ENCODE measurements around the gene LGALS7B. TPM values are rescaled to one million over a fixed set of nuclear protein-coding genes. Genes with fewer than 3 reads are reported as not detected.

The LGALS7B gene
- total and polyA plus RNA-seq, 10 of the 15 experiments (the other 5 are each of a cell fraction or from before 2014, with no cell fraction given) = not detected

DNA sequence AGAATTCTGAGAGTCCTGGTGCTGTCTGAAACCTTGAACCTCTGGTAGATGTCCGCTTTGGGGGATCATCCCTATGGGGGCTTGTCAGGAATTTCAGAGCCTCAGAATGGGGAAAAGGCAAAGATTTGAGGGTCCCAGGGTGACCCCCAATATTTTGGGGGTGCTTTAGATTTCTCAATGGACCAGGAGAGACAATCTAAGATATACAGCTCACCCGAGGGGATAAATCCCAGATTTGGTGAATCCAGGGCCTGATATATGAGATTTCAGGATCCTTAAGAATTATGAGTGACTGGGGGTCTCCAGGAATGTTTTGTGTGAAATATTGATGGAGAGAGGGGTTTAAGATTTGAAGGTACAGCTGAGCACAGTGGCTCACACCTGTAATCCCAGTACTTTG, 48.1 kb upstream of the LGALS7B start:
- no peak overlapping the region for H2AFZ ChIP-seq (ENCODE audit: control insufficient read depth, low read depth, low read length)
- intact Hi-C loops (cut with micrococcal nuclease; ENCODE audit: unreplicated experiment) = no loop called here
- H4K20me1 ChIP-seq (ENCODE audit: control insufficient read depth, insufficient read depth) = no peaks in the 10 kb centered on the region
- no peaks in the 10 kb centered on the region for H3K36me3 ChIP-seq (ENCODE audit: control insufficient read depth in 2 of 2, insufficient read depth in 2 of 2, low read length in 1 of 2)
- no peak overlapping the region for H3K9ac ChIP-seq (ENCODE audit: control insufficient read depth, insufficient read depth, low read length)
- H3K27me3 ChIP-seq (replicated peaks in 1 of 2; ENCODE audit: control insufficient read depth in 2 of 2, insufficient read depth in 2 of 2, low read length in 1 of 2) = no peaks in the 10 kb centered on the region
- DNase-seq (ENCODE audit: low read depth, low spot score) (no peak), FAIRE-seq (no peak), ATAC-seq (no peak)
- H3K4me2 ChIP-seq (ENCODE audit: control insufficient read depth, insufficient read depth) = no peak overlapping the region
- ChIA-PET RAD21 (ENCODE audit: unreplicated experiment) (no interaction called here), SMC1A (ENCODE audit: uncharacterized antibody, unreplicated experiment) (no interaction called here), CTCF (interaction anchor here (1.5 kb wide), 1 partner anchor 29 kb away, joined by 4 read pairs; no protein-coding TSS in a partner anchor), POLR2A (no interaction called here)
- no peaks in the 10 kb centered on the region for H3K79me2 ChIP-seq (ENCODE audit: control insufficient read depth, insufficient read depth, low read length)
- no peak overlapping the region for H3K4me3 ChIP-seq
- no peak for TF ChIP-seq E2F4 (IDR thresholded peaks at IDR 0.05; ENCODE audit: low read depth, low read length)
- TF ChIP-seq RUNX3 (IDR thresholded peaks at IDR 0.05; ENCODE audit: low read length) = no peak
- no peak for TF ChIP-seq CBFB (IDR thresholded peaks at IDR 0.05; ENCODE audit: low read depth)
- TF ChIP-seq ASH2L (IDR thresholded peaks at IDR 0.05; ENCODE audit: borderline replicate concordance, low read depth) = no peak
- TF ChIP-seq MLLT1 (IDR thresholded peaks at IDR 0.05) = no peak
- TF ChIP-seq, protein P1, sequence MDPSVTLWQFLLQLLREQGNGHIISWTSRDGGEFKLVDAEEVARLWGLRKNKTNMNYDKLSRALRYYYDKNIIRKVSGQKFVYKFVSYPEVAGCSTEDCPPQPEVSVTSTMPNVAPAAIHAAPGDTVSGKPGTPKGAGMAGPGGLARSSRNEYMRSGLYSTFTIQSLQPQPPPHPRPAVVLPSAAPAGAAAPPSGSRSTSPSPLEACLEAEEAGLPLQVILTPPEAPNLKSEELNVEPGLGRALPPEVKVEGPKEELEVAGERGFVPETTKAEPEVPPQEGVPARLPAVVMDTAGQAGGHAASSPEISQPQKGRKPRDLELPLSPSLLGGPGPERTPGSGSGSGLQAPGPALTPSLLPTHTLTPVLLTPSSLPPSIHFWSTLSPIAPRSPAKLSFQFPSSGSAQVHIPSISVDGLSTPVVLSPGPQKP (IDR thresholded peaks at IDR 0.05; ENCODE audit: low read depth, low read length) = no peak
- TF ChIP-seq YY1 (IDR thresholded peaks at IDR 0.05; ENCODE audit: low read depth, low read length) = no peak
- no peak for TF ChIP-seq ZNF622 (IDR thresholded peaks at IDR 0.05)
- TF ChIP-seq EGR1 (IDR thresholded peaks at IDR 0.05; ENCODE audit: borderline replicate concordance in 1 of 2, low read depth in 2 of 2, low read length in 2 of 2) = no peak
- no peak for TF ChIP-seq SMC3 (IDR thresholded peaks at IDR 0.05; ENCODE audit: borderline replicate concordance, low read length)
- TF ChIP-seq GATAD2B (conservative IDR thresholded peaks at IDR 0.05; ENCODE audit: low read depth) = no peak
- in situ Hi-C loops (cut with MboI) = no loop called here
- no peak overlapping the region for H3K27ac ChIP-seq (ENCODE audit: control insufficient read depth, insufficient read depth)
- WGBS (ENCODE audit: insufficient coverage, insufficient replicate concordance, low lambda C conversion rate, missing lambda C conversion rate) = 41% methylated on average over 2 of the region's 2 CpGs
- peaks cover 3% of the 10 kb centered on the region for H3K4me1 ChIP-seq (ENCODE audit: control insufficient read depth, insufficient read depth, low read length)
- H3K9me3 ChIP-seq (replicated peaks; ENCODE audit: control insufficient read depth, insufficient read depth, low read length) = no peaks in the 10 kb centered on the region
- no TSS peak for BruUV-seq (replicated peaks)

Data from GM12878 (cell line).